Gastroesophageal sphincter (tissue), 4 donors: Measurements from ENCODE around the gene NSRP1. TPM values are rescaled to one million over a fixed set of nuclear protein-coding genes. Genes with fewer than 3 reads are reported as not detected.

Source experiments
- ATAC-seq: fragments of 150-250 bp; one replicate; pipeline ENCODE4 v1.9.1; 2016; ENCODE audit warnings: mild to moderate bottlenecking, moderate library complexity
- H3K27ac ChIP-seq, 4 donors: fragments of 200-600 bp; sonication (generic) in 3 of 4; 1 replicate in 3 of 4; 2 replicates in 1 of 4; pipeline ENCODE4 v1.5.1; 2016 to 2019
- H3K27me3 ChIP-seq: fragments of 200-600 bp; sonication (generic); one replicate; pipeline ENCODE4 v1.5.1; 2019
- H3K36me3 ChIP-seq, 2 donors: fragments of 200-600 bp; sonication (generic); one replicate each; pipeline ENCODE4 v1.5.1; 2019; ENCODE audit warnings: control low read depth in 1 of 2
- H3K4me1 ChIP-seq, 3 donors: fragments of 200-600 bp; sonication (generic); 1 replicate in 2 of 3; 2 replicates in 1 of 3; pipeline ENCODE4 v1.5.1; 2016 to 2019; ENCODE audit warnings: control low read depth in 2 of 3
- H3K4me3 ChIP-seq, 2 donors: fragments of 200-600 bp; sonication (generic); one replicate each; pipeline ENCODE4 v1.5.1; 2019; ENCODE audit warnings: mild to moderate bottlenecking in 1 of 2, moderate library complexity in 1 of 2
- H3K9me3 ChIP-seq, 3 donors: fragments of 200-600 bp; sonication (generic); one replicate each; pipeline ENCODE4 v1.5.1; 2017 to 2019; ENCODE audit warnings: control low read depth in 2 of 3
- CTCF ChIP-seq, 4 experiments: fragments of 200-600 bp in 2 of 4; fragments of 450-650 bp in 2 of 4; sonication (generic) in 1 of 4; IDR thresholded peaks; one replicate each; pipeline ENCODE4 v1.5.1; 2017 to 2019; ENCODE audit warnings: antibody characterized with exemption in 4 of 4, mild to moderate bottlenecking in 2 of 4, moderate library complexity in 2 of 4
- EP300 ChIP-seq: sonication (generic); formaldehyde crosslinking; IDR thresholded peaks from one replicate; pipeline ENCODE4 v1.6.1; 2017; ENCODE audit warnings: antibody characterized with exemption, mild to moderate bottlenecking
- POLR2A ChIP-seq, 2 donors: fragments of 450-650 bp; IDR thresholded peaks; one replicate each; pipeline ENCODE4 v1.6.1; 2017; ENCODE audit warnings: antibody characterized with exemption in 2 of 2, mild to moderate bottlenecking in 2 of 2, moderate library complexity in 1 of 2
- POLR2AphosphoS5 ChIP-seq: sonication (generic); formaldehyde crosslinking; IDR thresholded peaks from one replicate; pipeline ENCODE4 v1.6.1; 2017; ENCODE audit warnings: antibody characterized with exemption
- WGBS, 2 donors: methylation state at CpG; one replicate each; pipeline ENCODE4 v1.1.5; 2018; ENCODE audit warnings: low coverage in 1 of 2; 5-methylcytosine and 5-hydroxymethylcytosine counted together
- total RNA-seq, 4 donors: library from RNA; depleted of rRNA; stranded (reverse); fragments of >200 nt; gene quantifications; one replicate each; pipeline ENCODE4 v1.1.0, GENCODE V29; 2016

The NSRP1 gene
- total RNA-seq, 4 donors from 2014 or later = 24.8 to 39.5 (median 28.4) TPM

DNA sequence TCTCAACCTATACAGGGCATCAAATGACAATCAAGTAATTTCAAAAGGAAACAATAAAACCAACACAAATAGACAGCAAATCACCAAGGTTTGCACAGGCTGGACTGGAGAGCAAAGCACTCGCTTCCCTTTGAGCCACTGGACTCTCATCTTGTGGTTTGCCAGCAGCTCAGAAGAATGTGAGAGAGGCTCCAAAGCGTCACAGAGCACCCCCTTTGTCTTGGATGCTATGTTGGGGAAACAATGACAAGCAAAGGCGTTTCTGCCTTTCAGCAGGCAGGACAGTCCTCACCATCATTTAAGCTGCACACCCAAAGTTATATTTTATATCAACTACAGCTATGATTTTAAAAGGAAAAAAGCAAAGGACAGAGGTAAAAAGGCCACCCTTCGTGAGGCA is 105.6 kb downstream of the NSRP1 start:
- no peak for TF ChIP-seq POLR2AphosphoS5
- TF ChIP-seq EP300 = no peak
- no peak for TF ChIP-seq POLR2A (IDR thresholded peaks at IDR 0.05)
- no peak for TF ChIP-seq CTCF (IDR thresholded peaks at IDR 0.05)
- Histone ChIP-seq H3K9me3 (no peaks in the 10 kb centered on the region), H3K36me3 (no peaks in the 10 kb centered on the region), H3K27me3 (no peaks in the 10 kb centered on the region), H3K27ac (no peak overlapping the region), H3K4me3 (no peak overlapping the region), H3K4me1 (no peaks in the 10 kb centered on the region)
- no peak for ATAC-seq
- 76 to 87% methylated on average over 3 of the region's 4 CpGs for WGBS, 2 donors

GRCh38 chr17:30222721-30223175 is 106.1 kb downstream of the NSRP1 start:
- 78 to 81% methylated on average over 5 to 11 of the region's 13 CpGs for WGBS, 2 donors

GRCh38 chr17:30224419-30224960 is 107.9 kb downstream of the NSRP1 start:
- no peaks in the 10 kb centered on the region for H3K36me3 ChIP-seq
- ATAC-seq = no peak
- TF ChIP-seq CTCF (IDR thresholded peaks at IDR 0.05) (no peak), POLR2AphosphoS5 (no peak), EP300 (no peak), POLR2A (IDR thresholded peaks at IDR 0.05) (no peak)
- no peaks in the 10 kb centered on the region for H3K4me1 ChIP-seq
- no peak overlapping the region for H3K4me3 ChIP-seq
- H3K27me3 ChIP-seq = peaks cover 14% of the 10 kb centered on the region
- no peak overlapping the region for H3K27ac ChIP-seq
- H3K9me3 ChIP-seq = no peaks in the 10 kb centered on the region
- WGBS, 2 donors = 61 to 72% methylated on average over 5 to 7 of the region's 8 CpGs

More at GRCh38 chr17:30222721-30223175, 106.1 kb downstream of the NSRP1 start:
- no peaks in the 10 kb centered on the region for H3K4me1 ChIP-seq
- H3K36me3 ChIP-seq = no peaks in the 10 kb centered on the region
- H3K4me3 ChIP-seq = no peak overlapping the region
- TF ChIP-seq POLR2A (IDR thresholded peaks at IDR 0.05) (no peak), POLR2AphosphoS5 (no peak), EP300 (no peak), CTCF (IDR thresholded peaks at IDR 0.05) (no peak)
- H3K9me3 ChIP-seq = no peaks in the 10 kb centered on the region
- no peak for ATAC-seq
- H3K27ac ChIP-seq = no peak overlapping the region
- H3K27me3 ChIP-seq = no peaks in the 10 kb centered on the region

- Histone ChIP-seq H3K36me3 (no peaks in the 10 kb centered on the region), H3K9me3 (no peaks in the 10 kb centered on the region), H3K4me3 (no peak overlapping the region), H3K4me1 (no peaks in the 10 kb centered on the region), H3K27ac (no peak overlapping the region), H3K27me3 (peaks cover 17% of the 10 kb centered on the region)
- TF ChIP-seq CTCF (IDR thresholded peaks at IDR 0.05) (no peak), POLR2A (IDR thresholded peaks at IDR 0.05) (no peak), POLR2AphosphoS5 (no peak), EP300 (no peak)
- ATAC-seq = no peak
- WGBS, 2 donors = no CpG with 5 or more reads among the region's 3 CpGs
Measured at GRCh38 chr17:30225112-30225511, 108.5 kb downstream of the NSRP1 start.

GRCh38 chr17:30225919-30226553 is 109.4 kb downstream of the NSRP1 start:
- Histone ChIP-seq H3K4me1 (no peaks in the 10 kb centered on the region), H3K27ac (no peak overlapping the region), H3K9me3 (no peaks in the 10 kb centered on the region), H3K27me3 (peaks cover 17% of the 10 kb centered on the region), H3K4me3 (no peak overlapping the region), H3K36me3 (no peaks in the 10 kb centered on the region)
- WGBS, 2 donors = 77 to 81% methylated on average over 10 to 11 of the region's 15 CpGs
- no peak for ATAC-seq
- no peak for TF ChIP-seq POLR2A (IDR thresholded peaks at IDR 0.05)
- TF ChIP-seq CTCF (IDR thresholded peaks at IDR 0.05) = no peak
- TF ChIP-seq POLR2AphosphoS5 = no peak
- TF ChIP-seq EP300 = no peak
